Measurements from ENCODE around the gene APOL2.

DNA sequence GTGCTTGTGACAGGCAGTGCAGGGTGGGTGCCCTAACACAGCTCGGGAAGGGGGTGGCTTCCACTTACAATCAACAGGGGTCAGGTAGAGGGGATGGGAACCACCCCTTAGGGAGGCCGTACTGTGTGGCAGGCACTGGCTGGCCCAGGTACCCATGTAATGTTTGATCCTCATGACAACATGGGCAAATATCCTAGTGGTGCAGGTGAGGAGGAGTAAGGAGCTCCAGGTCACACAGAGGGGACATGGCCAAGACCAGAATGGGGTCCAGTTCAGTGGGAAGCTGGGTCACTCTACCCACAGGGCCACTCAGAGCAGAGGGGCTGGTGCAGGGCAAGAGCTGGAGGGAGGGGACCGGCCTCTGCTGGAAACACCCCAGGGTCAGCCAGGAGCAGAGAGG, 40.8 kb downstream of the APOL2 start:
- TF ChIP-seq CTCF (IDR thresholded peaks at IDR 0.05) = no peak
- TF ChIP-seq POLR2AphosphoS5 (IDR thresholded peaks at IDR 0.05) = no peak
- no peak for TF ChIP-seq POLR2A (IDR thresholded peaks at IDR 0.05)

Measured in transverse colon (tissue), 4 donors.